SU-DHL-6 (cell line): ENCODE data around the gene SYNDIG1.

Experiments
- CTCF ChIP-seq: fragments of 200-600 bp; sonication (generic); IDR thresholded peaks from one replicate; pipeline ENCODE4 v1.5.1; 2017; ENCODE audit warnings: antibody characterized with exemption, mild to moderate bottlenecking, low read length, moderate library complexity; ENCODE audit not compliant: insufficient read depth, poor library complexity, severe bottlenecking
- EZH2phosphoT487 ChIP-seq: fragments of 200-600 bp; sonication (generic), shearing (Covaris generic); conservative IDR thresholded peaks from 2 replicates; pipeline ENCODE4 v1.6.1; 2018; ENCODE audit warnings: mild to moderate bottlenecking, antibody characterized with exemption, low read length, moderate library complexity, mixed read lengths

GRCh38 chr20:24419786-24420185 lies 49.6 kb upstream of the SYNDIG1 start:
- no peak for TF ChIP-seq CTCF
- TF ChIP-seq EZH2phosphoT487 = no peak
